Keratinocyte (primary cell): ENCODE measurements around the gene TMEM218. TPM values are rescaled to one million over a fixed set of nuclear protein-coding genes. Genes with fewer than 3 reads are reported as not detected.

Source experiments
- DNase-seq: peaks from one replicate; pipeline ENCODE4 v3.0.0-alpha.2; 2011; ENCODE audit warnings: low read depth, missing footprints, low spot score
- FAIRE-seq: peaks from 2 replicates; lab custom pipeline; 2011; peaks lifted over from hg19 to GRCh38; lab: Jason Lieb, UNC
- H2AFZ ChIP-seq: 2 replicates; pipeline ENCODE4 v1.6.0; 2012; ENCODE audit warnings: low read length, control low read depth, inconsistent platforms; ENCODE audit not compliant: control insufficient read depth
- H3K27ac ChIP-seq: 2 replicates; pipeline ENCODE4 v1.5.1; 2011; ENCODE audit warnings: low read length; ENCODE audit not compliant: control insufficient read depth, insufficient read depth
- H3K27me3 ChIP-seq: 3 replicates; pipeline ENCODE4 v1.6.0; 2011; ENCODE audit warnings: low read length; ENCODE audit not compliant: control insufficient read depth, insufficient read depth; ENCODE audit errors: extremely low read depth
- H3K36me3 ChIP-seq, 2 experiments: 2 replicates in 1 of 2; 3 replicates in 1 of 2; pipeline ENCODE4 v1.5.1; 2011; ENCODE audit warnings: low read length in 2 of 2, mild to moderate bottlenecking in 1 of 2; ENCODE audit not compliant: control insufficient read depth in 2 of 2, insufficient read depth in 2 of 2; ENCODE audit errors: extremely low read depth in 1 of 2
- H3K4me1 ChIP-seq: 3 replicates; pipeline ENCODE4 v1.5.1; 2011; ENCODE audit warnings: low read length; ENCODE audit not compliant: control insufficient read depth, insufficient read depth; ENCODE audit errors: extremely low read depth
- H3K4me2 ChIP-seq: 3 replicates; pipeline ENCODE4 v1.6.0; 2011; ENCODE audit warnings: low read depth, low read length; ENCODE audit not compliant: control insufficient read depth, insufficient read depth; ENCODE audit errors: extremely low read depth
- H3K4me3 ChIP-seq, 3 experiments: fragments of 200-600 bp in 1 of 3; sonication (generic) in 1 of 3; 2 replicates in 2 of 3; 3 replicates in 1 of 3; pipeline ENCODE4 v1.5.1; 2011 to 2016; ENCODE audit warnings: low read length in 3 of 3, mild to moderate bottlenecking in 3 of 3, control low read depth in 2 of 3, inconsistent platforms in 1 of 3, low read depth in 1 of 3, mixed read lengths in 1 of 3, mixed run types in 1 of 3, moderate library complexity in 1 of 3; ENCODE audit not compliant: control insufficient read depth in 2 of 3, insufficient read depth in 2 of 3; ENCODE audit errors: extremely low read depth in 1 of 3
- H3K79me2 ChIP-seq: 2 replicates; pipeline ENCODE4 v1.6.0; 2012; ENCODE audit warnings: low read length; ENCODE audit not compliant: control insufficient read depth, insufficient read depth
- H3K9ac ChIP-seq: 3 replicates; pipeline ENCODE4 v1.6.0; 2011; ENCODE audit warnings: low read length; ENCODE audit not compliant: control insufficient read depth, insufficient read depth; ENCODE audit errors: extremely low read depth
- H3K9me1 ChIP-seq: 3 replicates; pipeline ENCODE4 v1.6.0; 2011; ENCODE audit warnings: low read length; ENCODE audit not compliant: control insufficient read depth, insufficient read depth; ENCODE audit errors: extremely low read depth
- H3K9me3 ChIP-seq: 2 replicates; pipeline ENCODE4 v1.5.1; 2012; ENCODE audit warnings: low read depth, low read length; ENCODE audit not compliant: control insufficient read depth
- H4K20me1 ChIP-seq: 3 replicates; pipeline ENCODE4 v1.6.0; 2011; ENCODE audit warnings: low read length; ENCODE audit not compliant: control insufficient read depth, insufficient read depth; ENCODE audit errors: extremely low read depth
- CTCF ChIP-seq, 3 experiments: IDR thresholded peaks in 1 of 3; conservative IDR thresholded peaks in 1 of 3; optimal IDR thresholded peaks in 1 of 3; 2 replicates in 2 of 3; 3 replicates in 1 of 3; pipeline versions ENCODE3 to v1.5.1; 2011; ENCODE audit warnings: low read length in 3 of 3, mild to moderate bottlenecking in 3 of 3, moderate library complexity in 2 of 3, control low read depth in 1 of 3, inconsistent platforms in 1 of 3; ENCODE audit not compliant: insufficient read depth in 2 of 3; ENCODE audit errors: extremely low read depth in 1 of 3
- EZH2 ChIP-seq: IDR thresholded peaks from one replicate; pipeline ENCODE4 v1.6.1; 2012; ENCODE audit warnings: inconsistent platforms, mild to moderate bottlenecking, low read length, moderate library complexity
- dilution Hi-C: fragments of 300-500 bp; cut with MboI; formaldehyde crosslinking; loops from one replicate; pipeline ENCODE4 v1.7.0; 2020; ENCODE audit warnings: low sequenced_read_pairs; ENCODE audit not compliant: extremely low pct_ligation_motif_present
- polyA plus RNA-seq, 5 experiments: library from polyadenylated mRNA; depleted of rRNA in 3 of 5; stranded (reverse) in 3 of 5; stranded (forward) in 1 of 5; unstranded in 1 of 5; fragments of >200 nt; gene quantifications; 1 replicate in 1 of 5; 2 replicates in 3 of 5; 3 replicates in 1 of 5; pipeline versions ENCODE4 v1.2.1 to v1.2.3, GENCODE V29; 2011 to 2012; ENCODE audit warnings: missing spikeins in 2 of 5, low read depth in 1 of 5, low replicate concordance in 1 of 5

The TMEM218 gene
- polyA plus RNA-seq, 1 donor (not counting 4 experiments of a cell fraction or from before 2014, with no cell fraction given) = 34.2 TPM

- Histone ChIP-seq H3K4me1 (no peaks in the 10 kb centered on the region), H3K27me3 (peaks cover 12% of the 10 kb centered on the region), H4K20me1 (no peaks in the 10 kb centered on the region), H3K9ac (no peak overlapping the region), H3K79me2 (no peaks in the 10 kb centered on the region), H3K27ac (no peak overlapping the region), H3K4me3 (no peak overlapping the region), H3K9me3 (no peaks in the 10 kb centered on the region), H3K36me3 (no peaks in the 10 kb centered on the region), H3K4me2 (no peak overlapping the region), H3K9me1 (no peaks in the 10 kb centered on the region), H2AFZ (no peak overlapping the region)
- no peak for TF ChIP-seq CTCF (optimal IDR thresholded peaks at IDR 0.05 in 1 of 3, IDR thresholded peaks at IDR 0.05 in 1 of 3, conservative IDR thresholded peaks at IDR 0.05 in 1 of 3; ENCODE audit: extremely low read depth in 1 of 3, insufficient read depth in 2 of 3, low read length in 3 of 3)
- TF ChIP-seq EZH2 = no peak
- dilution Hi-C loops = no loop called here
- FAIRE-seq (no peak), DNase-seq (no peak)
Observed at GRCh38 chr11:125138966-125139365, 27.5 kb upstream of the TMEM218 start.

GRCh38 chr11:125136001-125136400, 24.6 kb upstream of the TMEM218 start:
- no peak overlapping the region for H3K4me3 ChIP-seq
- no peak overlapping the region for H2AFZ ChIP-seq
- no peaks in the 10 kb centered on the region for H3K9me1 ChIP-seq
- no peaks in the 10 kb centered on the region for H4K20me1 ChIP-seq
- DNase-seq = no peak
- no peaks in the 10 kb centered on the region for H3K79me2 ChIP-seq
- no peak overlapping the region for H3K27ac ChIP-seq
- TF ChIP-seq CTCF (optimal IDR thresholded peaks at IDR 0.05 in 1 of 3, IDR thresholded peaks at IDR 0.05 in 1 of 3, conservative IDR thresholded peaks at IDR 0.05 in 1 of 3; ENCODE audit: extremely low read depth in 1 of 3, insufficient read depth in 2 of 3, low read length in 3 of 3) (no peak), EZH2 (no peak)
- H3K9ac ChIP-seq = no peak overlapping the region
- dilution Hi-C loops = no loop called here
- H3K4me2 ChIP-seq = no peak overlapping the region
- no peaks in the 10 kb centered on the region for H3K9me3 ChIP-seq
- no peak for FAIRE-seq
- H3K27me3 ChIP-seq = peaks cover 10% of the 10 kb centered on the region
- H3K4me1 ChIP-seq = no peaks in the 10 kb centered on the region
- no peaks in the 10 kb centered on the region for H3K36me3 ChIP-seq
